A549 (cell line): ENCODE results near the gene CNP. TPM values are rescaled to one million over a fixed set of nuclear protein-coding genes. Genes with fewer than 3 reads are reported as not detected.
A peak's percentile ranks its signal among the peaks of the same experiment; 100 is the strongest.

Experiments used
- ATAC-seq, 2 experiments: fragments of 200-7000 bp in 1 of 2; fragments of >200 bp in 1 of 2; cut with Nextera tagmentation in 1 of 2; cut with Tn5 transposase in 1 of 2; 3 replicates each; pipeline versions ENCODE4 v1.8.0 to v1.9.1; 2018 to 2020; ENCODE audit warnings: mild to moderate bottlenecking in 1 of 2, moderate library complexity in 1 of 2
- CTCF ChIA-PET: fragments of 300-600 bp; sonication (Branson Sonifier 250); formaldehyde crosslinking; extraction: SDS; loops from one replicate; lab custom pipeline; 2021; ENCODE audit warnings: antibody characterized with exemption, inconsistent platforms; lab: Yijun Ruan, JAX
- POLR2A ChIA-PET: fragments of 350-600 bp; formaldehyde crosslinking; extraction: SDS; loops from one replicate; lab custom pipeline; 2021; ENCODE audit warnings: antibody characterized with exemption, inconsistent platforms; lab: Yijun Ruan, JAX
- DNase-seq, 2 experiments: peaks; one replicate each; pipeline versions ENCODE4 v3.0.0 to v3.0.0-alpha.2; 2011 to 2016; ENCODE audit warnings: low read depth in 1 of 2, low spot score in 1 of 2
- FAIRE-seq: peaks from 2 replicates; lab custom pipeline; 2011; peaks lifted over from hg19 to GRCh38; lab: Jason Lieb, UNC
- H3K27ac ChIP-seq, 2 experiments: fragments of >200 bp; sonication (Bioruptor Twin); formaldehyde crosslinking; 3 replicates each; pipeline ENCODE4 v1.5.1; 2016 to 2017
- H3K4me1 ChIP-seq: fragments of >200 bp; sonication (Bioruptor Twin); formaldehyde crosslinking; 3 replicates; pipeline ENCODE4 v1.6.1; 2016
- H3K4me2 ChIP-seq: fragments of >200 bp; sonication (Bioruptor Twin); formaldehyde crosslinking; 3 replicates; pipeline ENCODE4 v1.6.1; 2016
- H3K4me3 ChIP-seq: fragments of >200 bp; sonication (Bioruptor Twin); formaldehyde crosslinking; 3 replicates; pipeline ENCODE4 v1.5.1; 2016
- H3K9me3 ChIP-seq: fragments of >200 bp; sonication (Bioruptor Twin); formaldehyde crosslinking; 3 replicates; pipeline ENCODE4 v1.6.1; 2016
- ATOH8 ChIP-seq: fragments of 250-450 bp; sonication (Bioruptor Pico); IDR thresholded peaks from 2 replicates; pipeline ENCODE4 v1.5.0; 2020; ENCODE audit warnings: low read depth, mild to moderate bottlenecking, moderate library complexity
- BCL3 ChIP-seq: fragments of >200 bp; sonication (Bioruptor Twin); formaldehyde crosslinking; IDR thresholded peaks from 3 replicates; pipeline ENCODE4 v1.6.1; 2016
- FOSL2 ChIP-seq, 2 experiments: fragments of 450-650 bp in 1 of 2; fragments of >200 bp in 1 of 2; sonication (Bioruptor Twin) in 1 of 2; formaldehyde crosslinking; IDR thresholded peaks; 2 replicates each; pipeline versions ENCODE4 v1.5.0 to v1.6.1; 2016 to 2020; ENCODE audit warnings: mild to moderate bottlenecking in 1 of 2, moderate library complexity in 1 of 2
- HOXB5 ChIP-seq: fragments of 250-450 bp; sonication (Bioruptor Pico); IDR thresholded peaks from 2 replicates; pipeline ENCODE4 v1.5.0; 2020; ENCODE audit warnings: mild to moderate bottlenecking, moderate library complexity
- MAFK ChIP-seq: fragments of 450-650 bp; IDR thresholded peaks from 2 replicates; pipeline ENCODE4 v1.6.1; 2014; ENCODE audit not compliant: partially characterized antibody
- MAX ChIP-seq: IDR thresholded peaks from 2 replicates; pipeline ENCODE4 v1.6.1; 2012
- NR3C1 ChIP-seq: fragments of >200 bp; sonication (Bioruptor Twin); formaldehyde crosslinking; IDR thresholded peaks from 3 replicates; pipeline ENCODE4 v1.6.1; 2017
- RAD21 ChIP-seq, 2 experiments: fragments of >200 bp in 1 of 2; sonication (Bioruptor Twin) in 1 of 2; formaldehyde crosslinking in 1 of 2; IDR thresholded peaks in 1 of 2; conservative IDR thresholded peaks in 1 of 2; 2 replicates in 1 of 2; 3 replicates in 1 of 2; pipeline ENCODE4 v1.6.1; 2012 to 2018; ENCODE audit warnings: inconsistent platforms in 1 of 2
- TFCP2L1 ChIP-seq: fragments of 250-450 bp; sonication (Bioruptor Pico); IDR thresholded peaks from 2 replicates; pipeline ENCODE4 v1.5.0; 2021; ENCODE audit warnings: mild to moderate bottlenecking
- TP53 ChIP-seq: fragments of 250-450 bp; sonication (Bioruptor Pico); IDR thresholded peaks from 2 replicates; pipeline ENCODE4 v1.5.0; 2021; ENCODE audit warnings: mild to moderate bottlenecking, moderate library complexity
- WGBS: methylation state at CpG from one replicate; pipeline ENCODE4 v1.1.6; 2017; ENCODE audit errors: missing lambda C conversion rate; 5-methylcytosine and 5-hydroxymethylcytosine counted together
- polyA plus RNA-seq, 4 experiments: library from polyadenylated mRNA; depleted of rRNA in 3 of 4; stranded (reverse); fragments of >200 nt; fragmentation: RNase III in 1 of 4; extraction: RNeasy Plus Mini Kit Qiagen cat#74134 plus additional on column Dnase treatment in 1 of 4; gene quantifications; 2 replicates in 3 of 4; 3 replicates in 1 of 4; pipeline ENCODE4 v1.2.3, GENCODE V29; 2011 to 2017

The CNP gene
- polyA plus RNA-seq, 2 of the 4 experiments (the other 2 are of a cell fraction) = 38.6 to 113 TPM

DNA sequence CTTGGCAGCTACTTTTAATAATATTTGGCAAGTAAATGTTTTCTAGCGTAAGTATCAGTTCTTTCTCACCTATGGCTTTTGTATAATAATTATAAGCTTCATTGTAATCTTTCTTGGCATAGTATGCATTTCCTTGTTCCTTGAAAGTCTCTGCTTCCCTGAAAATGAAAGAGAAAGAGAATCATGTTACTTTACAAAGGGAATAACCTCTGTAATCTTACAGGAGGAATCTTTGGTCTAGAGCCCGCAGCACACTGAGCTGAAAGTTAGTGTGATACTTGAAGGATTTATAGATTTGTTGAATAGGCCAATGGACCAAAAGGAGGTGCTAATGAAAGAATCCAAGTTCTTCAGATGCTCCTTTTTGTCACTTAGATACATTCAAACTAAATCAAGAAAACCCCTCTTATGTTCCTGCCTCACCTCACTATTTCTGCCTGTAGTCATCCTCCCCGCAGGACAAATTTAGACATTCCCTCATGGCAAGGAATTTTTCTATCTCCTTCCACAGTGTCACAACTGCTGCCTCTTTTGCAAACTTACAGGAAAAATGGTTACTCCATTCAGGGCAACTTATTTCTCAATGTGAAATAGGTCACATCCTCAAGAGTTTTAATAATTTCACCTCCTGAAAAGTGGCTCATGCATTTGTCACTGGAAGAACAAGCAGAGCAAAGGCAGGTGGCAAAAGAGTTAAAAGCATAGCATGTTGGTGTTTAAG is 34.0 kb downstream of the CNP start:
- Histone ChIP-seq H3K4me2 (no peak overlapping the region), H3K4me1 (peaks cover 42% of the 10 kb centered on the region), H3K27ac (no peak overlapping the region), H3K9me3 (no peaks in the 10 kb centered on the region), H3K4me3 (no peak overlapping the region)
- FAIRE-seq (no peak), DNase-seq (no peak), ATAC-seq (no peak)
- TF ChIP-seq MAFK = no peak
- TF ChIP-seq FOSL2 (IDR thresholded peaks at IDR 0.05) = no peak
- no peak for TF ChIP-seq FOSL2 (CRISPR knock-in tag; IDR thresholded peaks at IDR 0.05)
- TF ChIP-seq TP53 = no peak
- TF ChIP-seq RAD21 (conservative IDR thresholded peaks at IDR 0.05 in 1 of 2, IDR thresholded peaks at IDR 0.05 in 1 of 2) = no peak
- no peak for TF ChIP-seq HOXB5 (CRISPR knock-in tag)
- TF ChIP-seq TFCP2L1 (CRISPR knock-in tag) = no peak
- CTCF ChIA-PET = interaction anchor here (0.7 to 1.8 kb wide), 7 partner anchors 11 to 38 kb away, joined by 3 to 7 read pairs (median 3); partner anchors contain the start of genes DNAJC7 and NKIRAS2
- WGBS = 91% methylated on average over 3 of the region's 3 CpGs
- POLR2A ChIA-PET = no interaction called here

- H3K27ac ChIP-seq = peak overlapping the region; percentile 61 to 84; a peak in 3 of 6 replicates
- POLR2A ChIA-PET = interaction anchor here (1.9 kb wide), 1 partner anchor 16 kb away, joined by 10 read pairs; the partner anchor contains the start of gene DNAJC7
- peaks cover 46% of the 10 kb centered on the region for H3K4me1 ChIP-seq
- FAIRE-seq = no peak
- no peak overlapping the region; the same call in 2 of the 3 replicates for H3K4me2 ChIP-seq
- no peaks in the 10 kb centered on the region for H3K9me3 ChIP-seq
- no peak for DNase-seq
- ATAC-seq = no peak
- TF ChIP-seq MAX (no peak), MAFK (peak; percentile 85)
- CTCF ChIA-PET = interaction anchor here (1.1 to 6.5 kb wide), 3 partner anchors 17 to 38 kb away, joined by 3 to 70 read pairs (median 4); partner anchors contain the start of genes DNAJC7 and NKIRAS2
- H3K4me3 ChIP-seq = no peak overlapping the region
- WGBS = 100% methylated on average over 2 of the region's 2 CpGs
Measured at GRCh38 chr17:42001729-42002128, 35.1 kb downstream of the CNP start.

GRCh38 chr17:42002175-42002791 is 35.7 kb downstream of the CNP start:
- TF ChIP-seq MAX (no peak), RAD21 (conservative IDR thresholded peaks at IDR 0.05 in 1 of 2, IDR thresholded peaks at IDR 0.05 in 1 of 2) (no peak), ATOH8 (CRISPR knock-in tag) (no peak)
- TF ChIP-seq, all 56 proteins: peak for 0
- FAIRE-seq = no peak
- DNase-seq = no peak
- Histone ChIP-seq H3K4me3 (no peak overlapping the region), H3K4me1 (peaks cover 46% of the 10 kb centered on the region), H3K9me3 (no peaks in the 10 kb centered on the region), H3K27ac (peak overlapping the region; percentile 61 to 84), H3K4me2 (peak overlapping the region; percentile 86)
- ChIA-PET POLR2A (interaction anchor here (0.6 to 1.9 kb wide), 3 partner anchors 15 to 31 kb away, joined by 5 to 10 read pairs (median 6); partner anchors contain the start of genes DNAJC7 and NKIRAS2), CTCF (interaction anchor here (0.7 to 6.5 kb wide), 10 partner anchors 10 to 106 kb away, joined by 3 to 70 read pairs (median 3); partner anchors contain the start of genes DNAJC7 and NKIRAS2)
- WGBS = 65% methylated on average over 7 of the region's 7 CpGs
- no peak; a peak in 2 of 6 replicates for ATAC-seq

DNA sequence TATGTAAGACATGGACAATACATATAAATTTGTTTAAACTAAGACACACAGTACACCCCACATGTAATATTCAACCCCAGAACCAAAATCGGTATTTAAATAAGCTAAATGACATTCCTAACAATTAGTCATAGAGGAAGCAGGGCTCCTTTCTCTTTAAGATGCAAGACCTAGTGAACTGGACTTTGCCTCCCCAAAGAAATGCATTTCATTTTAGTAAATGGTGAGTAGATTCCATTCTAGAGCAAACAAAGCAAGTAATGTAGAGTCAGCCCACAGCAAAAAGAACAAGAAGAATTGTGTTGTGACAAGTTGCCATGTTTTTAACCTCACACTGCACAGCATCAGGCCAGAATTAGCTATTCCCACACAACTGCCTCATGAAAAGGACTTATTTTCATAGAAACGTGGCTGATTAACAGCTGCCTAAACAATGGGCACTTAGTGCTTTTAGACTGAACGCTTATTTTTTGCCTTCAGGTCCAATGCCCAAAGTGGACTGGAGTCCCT is 36.3 kb downstream of the CNP start:
- 23% methylated on average over 3 of the region's 3 CpGs for WGBS
- ChIA-PET CTCF (interaction anchor here (0.7 to 6.5 kb wide), 12 partner anchors 9 to 115 kb away, joined by 3 to 70 read pairs (median 3); partner anchors contain the start of genes DNAJC7 and NKIRAS2), POLR2A (interaction anchor here (0.6 to 1.9 kb wide), 4 partner anchors 15 to 36 kb away, joined by 5 to 10 read pairs (median 6); partner anchors contain the start of genes CNP, DNAJC7 and NKIRAS2)
- DNase-seq = peak in 1 of 2 experiments; percentile 64
- Histone ChIP-seq H3K4me2 (peak overlapping the region; percentile 86), H3K9me3 (no peaks in the 10 kb centered on the region), H3K27ac (peak overlapping the region; percentile 61 to 84), H3K4me1 (peaks cover 46% of the 10 kb centered on the region), H3K4me3 (peak overlapping the region; percentile 20; the same call in 2 of the 3 replicates)
- FAIRE-seq = no peak
- ATAC-seq = peak; percentile 70 to 86; a peak in 5 of 6 replicates
- TF ChIP-seq MAX (0 out of 2 replicates have a peak, but pooled peaks have one; percentile 19), FOSL2 (IDR thresholded peaks at IDR 0.05) (no peak), FOSL2 (CRISPR knock-in tag; IDR thresholded peaks at IDR 0.05) (peak; percentile 57), NR3C1 (no peak), BCL3 (no peak)
